ENCODE results near the gene BHLHE23.

BHLHE23 gene

GRCh38 chr20:63009045-63009961, 2.5 kb upstream of the BHLHE23 start:
- 32% methylated on average over 54 of the region's 54 CpGs for WGBS
- Histone ChIP-seq H3K4me2 (ENCODE audit: low read length, poor library complexity, severe bottlenecking) (peak overlapping the region; percentile 50), H3K23ac (ENCODE audit: low read length in 2 of 2) (no peak overlapping the region), H2BK5ac (ENCODE audit: low read depth, low read length, poor library complexity, severe bottlenecking) (no peak overlapping the region), H2BK120ac (ENCODE audit: low read depth, low read length) (no peak overlapping the region), H3K79me1 (replicated peaks; ENCODE audit: low read length, poor library complexity, severe bottlenecking) (no peaks in the 10 kb centered on the region), H3K18ac (ENCODE audit: low read depth in 1 of 2, low read length in 2 of 2) (no peak overlapping the region), H2AK5ac (ENCODE audit: low read length, severe bottlenecking) (no peak overlapping the region), H4K8ac (ENCODE audit: low read length) (no peak overlapping the region), H3K9me3 (ENCODE audit: control insufficient read depth, low read length) (peaks cover 16% of the 10 kb centered on the region), H2AFZ (ENCODE audit: low read depth, low read length) (no peak overlapping the region), H4K91ac (ENCODE audit: low read length) (no peak overlapping the region), H3K4me1 (ENCODE audit: control insufficient read depth, insufficient read depth, low read depth, low read length) (peaks cover 38% of the 10 kb centered on the region), H3K9ac (ENCODE audit: low read length) (no peak overlapping the region), H3K27ac (ENCODE audit: low read length, poor library complexity, severe bottlenecking) (no peak overlapping the region), H2BK15ac (ENCODE audit: low read depth, poor library complexity, severe bottlenecking) (no peak overlapping the region), H3K36me3 (ENCODE audit: control insufficient read depth in 1 of 2, insufficient read depth in 2 of 2, low read depth in 1 of 2, low read length in 2 of 2) (peaks cover 0 to 3% of the 10 kb centered on the region in 2 experiments), H3K4ac (ENCODE audit: low read depth in 1 of 2, low read length in 2 of 2) (no peak overlapping the region), H2BK12ac (ENCODE audit: low read length in 2 of 2) (no peak overlapping the region), H3K4me3 (ENCODE audit: insufficient read depth in 1 of 2, low read depth in 1 of 2, low read length in 2 of 2) (peak overlapping the region in 1 of 2 experiments; percentile 22), H3K14ac (ENCODE audit: low read length in 2 of 2) (no peak overlapping the region), H3K27me3 (ENCODE audit: control insufficient read depth in 1 of 2, insufficient read depth in 1 of 2, low read length in 2 of 2) (peaks cover 77 to 91% of the 10 kb centered on the region in 2 experiments)
- peak; percentile 64 for DNase-seq

- Histone ChIP-seq H4K91ac (ENCODE audit: low read length) (no peak overlapping the region), H3K4ac (ENCODE audit: low read depth in 1 of 2, low read length in 2 of 2) (no peak overlapping the region), H3K4me2 (ENCODE audit: low read length, poor library complexity, severe bottlenecking) (peak overlapping the region; percentile 50), H2BK5ac (ENCODE audit: low read depth, low read length, poor library complexity, severe bottlenecking) (no peak overlapping the region), H3K27ac (ENCODE audit: low read length, poor library complexity, severe bottlenecking) (no peak overlapping the region), H3K18ac (ENCODE audit: low read depth in 1 of 2, low read length in 2 of 2) (no peak overlapping the region), H3K79me1 (replicated peaks; ENCODE audit: low read length, poor library complexity, severe bottlenecking) (no peaks in the 10 kb centered on the region), H3K4me1 (ENCODE audit: control insufficient read depth, insufficient read depth, low read depth, low read length) (peaks cover 38% of the 10 kb centered on the region), H3K9me3 (ENCODE audit: control insufficient read depth, low read length) (peaks cover 13% of the 10 kb centered on the region), H2BK120ac (ENCODE audit: low read depth, low read length) (no peak overlapping the region), H2AFZ (ENCODE audit: low read depth, low read length) (no peak overlapping the region), H3K27me3 (ENCODE audit: control insufficient read depth in 1 of 2, insufficient read depth in 1 of 2, low read length in 2 of 2) (peaks cover 75 to 91% of the 10 kb centered on the region in 2 experiments), H2BK12ac (ENCODE audit: low read length in 2 of 2) (no peak overlapping the region), H3K36me3 (ENCODE audit: control insufficient read depth in 1 of 2, insufficient read depth in 2 of 2, low read depth in 1 of 2, low read length in 2 of 2) (peaks cover 0 to 3% of the 10 kb centered on the region in 2 experiments), H4K8ac (ENCODE audit: low read length) (no peak overlapping the region), H2AK5ac (ENCODE audit: low read length, severe bottlenecking) (no peak overlapping the region), H2BK15ac (ENCODE audit: low read depth, poor library complexity, severe bottlenecking) (no peak overlapping the region), H3K14ac (ENCODE audit: low read length in 2 of 2) (no peak overlapping the region), H3K23ac (ENCODE audit: low read length in 2 of 2) (no peak overlapping the region), H3K9ac (ENCODE audit: low read length) (no peak overlapping the region), H3K4me3 (ENCODE audit: insufficient read depth in 1 of 2, low read depth in 1 of 2, low read length in 2 of 2) (no peak overlapping the region)
- DNase-seq = no peak
- 16% methylated on average over 21 of the region's 21 CpGs for WGBS
Observed at GRCh38 chr20:63008541-63009044, 1.8 kb upstream of the BHLHE23 start.

- H3K23ac ChIP-seq (ENCODE audit: low read length in 2 of 2) = no peak overlapping the region
- no peak overlapping the region for H2BK12ac ChIP-seq (ENCODE audit: low read length in 2 of 2)
- no peak overlapping the region for H2AFZ ChIP-seq (ENCODE audit: low read depth, low read length)
- DNase-seq = no peak
- no peak overlapping the region for H3K4me2 ChIP-seq (ENCODE audit: low read length, poor library complexity, severe bottlenecking)
- peaks cover 38% of the 10 kb centered on the region for H3K4me1 ChIP-seq (ENCODE audit: control insufficient read depth, insufficient read depth, low read depth, low read length)
- peaks cover 78 to 91% of the 10 kb centered on the region in 2 experiments for H3K27me3 ChIP-seq (ENCODE audit: control insufficient read depth in 1 of 2, insufficient read depth in 1 of 2, low read length in 2 of 2)
- H3K9ac ChIP-seq (ENCODE audit: low read length) = no peak overlapping the region
- no peak overlapping the region for H3K4ac ChIP-seq (ENCODE audit: low read depth in 1 of 2, low read length in 2 of 2)
- H3K27ac ChIP-seq (ENCODE audit: low read length, poor library complexity, severe bottlenecking) = no peak overlapping the region
- H4K91ac ChIP-seq (ENCODE audit: low read length) = no peak overlapping the region
- H3K4me3 ChIP-seq (ENCODE audit: insufficient read depth in 1 of 2, low read depth in 1 of 2, low read length in 2 of 2) = no peak overlapping the region
- H2BK5ac ChIP-seq (ENCODE audit: low read depth, low read length, poor library complexity, severe bottlenecking) = no peak overlapping the region
- no peak overlapping the region for H2BK15ac ChIP-seq (ENCODE audit: low read depth, poor library complexity, severe bottlenecking)
- H4K8ac ChIP-seq (ENCODE audit: low read length) = no peak overlapping the region
- H3K79me1 ChIP-seq (replicated peaks; ENCODE audit: low read length, poor library complexity, severe bottlenecking) = no peaks in the 10 kb centered on the region
- H3K36me3 ChIP-seq (ENCODE audit: control insufficient read depth in 1 of 2, insufficient read depth in 2 of 2, low read depth in 1 of 2, low read length in 2 of 2) = peaks cover 0 to 3% of the 10 kb centered on the region in 2 experiments
- no peak overlapping the region for H3K18ac ChIP-seq (ENCODE audit: low read depth in 1 of 2, low read length in 2 of 2)
- no peak overlapping the region for H3K14ac ChIP-seq (ENCODE audit: low read length in 2 of 2)
- WGBS = 10% methylated on average over 37 of the region's 46 CpGs
- H2AK5ac ChIP-seq (ENCODE audit: low read length, severe bottlenecking) = no peak overlapping the region
- H3K9me3 ChIP-seq (ENCODE audit: control insufficient read depth, low read length) = peaks cover 5% of the 10 kb centered on the region
- no peak overlapping the region for H2BK120ac ChIP-seq (ENCODE audit: low read depth, low read length)
Observed at GRCh38 chr20:63007646-63008488, 1.1 kb upstream of the BHLHE23 start.

DNA sequence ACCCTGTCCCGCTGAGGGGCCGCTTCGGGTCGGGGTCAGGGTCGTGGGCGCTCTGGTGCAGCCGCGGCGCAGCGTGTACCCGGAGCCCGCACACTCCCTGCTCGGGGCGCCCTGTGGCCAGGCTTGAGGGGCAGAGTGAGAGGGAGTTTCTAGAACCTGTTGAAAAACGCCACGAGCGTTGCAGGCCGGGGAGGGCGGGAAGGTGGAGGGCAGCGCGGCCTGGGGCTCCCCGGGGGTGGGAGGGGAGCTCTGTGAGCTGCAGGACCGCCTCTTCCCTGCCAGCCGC, 539 bp upstream of the BHLHE23 start:
- Histone ChIP-seq H3K18ac (ENCODE audit: low read depth in 1 of 2, low read length in 2 of 2) (no peak overlapping the region), H2BK12ac (ENCODE audit: low read length in 2 of 2) (no peak overlapping the region), H3K23ac (ENCODE audit: low read length in 2 of 2) (no peak overlapping the region), H2BK5ac (ENCODE audit: low read depth, low read length, poor library complexity, severe bottlenecking) (no peak overlapping the region), H2BK15ac (ENCODE audit: low read depth, poor library complexity, severe bottlenecking) (no peak overlapping the region), H3K36me3 (ENCODE audit: control insufficient read depth in 1 of 2, insufficient read depth in 2 of 2, low read depth in 1 of 2, low read length in 2 of 2) (peaks cover 0 to 3% of the 10 kb centered on the region in 2 experiments), H4K91ac (ENCODE audit: low read length) (no peak overlapping the region), H3K79me1 (replicated peaks; ENCODE audit: low read length, poor library complexity, severe bottlenecking) (no peaks in the 10 kb centered on the region), H3K4ac (ENCODE audit: low read depth in 1 of 2, low read length in 2 of 2) (no peak overlapping the region), H3K4me3 (ENCODE audit: insufficient read depth in 1 of 2, low read depth in 1 of 2, low read length in 2 of 2) (no peak overlapping the region), H2BK120ac (ENCODE audit: low read depth, low read length) (no peak overlapping the region), H3K9me3 (ENCODE audit: control insufficient read depth, low read length) (no peaks in the 10 kb centered on the region), H3K27me3 (ENCODE audit: control insufficient read depth in 1 of 2, insufficient read depth in 1 of 2, low read length in 2 of 2) (peaks cover 80 to 91% of the 10 kb centered on the region in 2 experiments), H3K4me1 (ENCODE audit: control insufficient read depth, insufficient read depth, low read depth, low read length) (peaks cover 38% of the 10 kb centered on the region), H4K8ac (ENCODE audit: low read length) (no peak overlapping the region), H3K4me2 (ENCODE audit: low read length, poor library complexity, severe bottlenecking) (no peak overlapping the region), H3K27ac (ENCODE audit: low read length, poor library complexity, severe bottlenecking) (no peak overlapping the region), H2AFZ (ENCODE audit: low read depth, low read length) (no peak overlapping the region), H3K14ac (ENCODE audit: low read length in 2 of 2) (no peak overlapping the region), H2AK5ac (ENCODE audit: low read length, severe bottlenecking) (no peak overlapping the region), H3K9ac (ENCODE audit: low read length) (no peak overlapping the region)
- WGBS = 8% methylated on average over 24 of the region's 24 CpGs
- DNase-seq = no peak
